PFSK-1 (cell line): Measurements from ENCODE around the gene MYO1D.

ENCODE experiments used
- FOXP2 ChIP-seq: optimal IDR thresholded peaks from 2 replicates; pipeline ENCODE3; 2011; ENCODE audit warnings: borderline replicate concordance, control low read depth, inconsistent platforms; ENCODE audit not compliant: insufficient read depth; ENCODE audit errors: extremely low read length, extremely low read depth
- POLR2AphosphoS5 ChIP-seq: IDR thresholded peaks from 2 replicates; pipeline ENCODE4 v1.6.1; 2012; ENCODE audit warnings: low read depth, mild to moderate bottlenecking, control low read depth, low read length, moderate library complexity
- SIN3A ChIP-seq: IDR thresholded peaks from 2 replicates; pipeline ENCODE4 v1.6.1; 2012; ENCODE audit warnings: mild to moderate bottlenecking, low read length, moderate library complexity, borderline replicate concordance; ENCODE audit not compliant: insufficient read depth
- TAF1 ChIP-seq: IDR thresholded peaks from 2 replicates; pipeline ENCODE4 v1.6.1; 2012; ENCODE audit warnings: low read length, control low read depth, borderline replicate concordance; ENCODE audit not compliant: insufficient read depth
- TF ChIP-seq, protein P1 (sequence below), 2 experiments: IDR thresholded peaks; 2 replicates each; pipeline versions ENCODE4 v1.6.1 to v1.8.0; 2011 to 2012; ENCODE audit warnings: low read depth in 2 of 2, low read length in 2 of 2, control low read depth in 1 of 2, inconsistent platforms in 1 of 2, mild to moderate bottlenecking in 1 of 2, moderate library complexity in 1 of 2; ENCODE audit not compliant: insufficient read depth in 1 of 2

The MYO1D gene

DNA sequence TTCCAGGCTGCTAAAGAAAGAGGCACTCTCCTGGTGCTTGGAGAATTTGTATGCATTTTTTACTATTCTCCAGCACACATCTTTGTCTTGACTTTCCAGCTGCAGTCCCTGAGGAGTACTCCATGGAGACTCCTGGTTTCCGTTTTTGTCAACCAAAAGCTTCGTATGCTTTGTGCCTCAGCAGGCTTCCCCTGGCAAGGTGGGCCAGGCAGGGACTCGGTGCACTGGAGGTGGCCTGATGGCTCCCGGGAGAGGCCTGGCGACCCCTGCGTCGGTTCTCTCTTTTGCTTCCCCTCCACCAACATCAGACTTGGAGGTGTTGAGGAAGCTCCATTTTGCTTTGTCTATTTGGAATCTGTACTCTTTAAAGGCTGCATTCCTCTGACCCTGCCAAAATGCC is 366.5 kb downstream of the MYO1D start:
- TF ChIP-seq POLR2AphosphoS5 (no peak), SIN3A (no peak), FOXP2 (no peak), TAF1 (no peak)
- TF ChIP-seq, protein P1, sequence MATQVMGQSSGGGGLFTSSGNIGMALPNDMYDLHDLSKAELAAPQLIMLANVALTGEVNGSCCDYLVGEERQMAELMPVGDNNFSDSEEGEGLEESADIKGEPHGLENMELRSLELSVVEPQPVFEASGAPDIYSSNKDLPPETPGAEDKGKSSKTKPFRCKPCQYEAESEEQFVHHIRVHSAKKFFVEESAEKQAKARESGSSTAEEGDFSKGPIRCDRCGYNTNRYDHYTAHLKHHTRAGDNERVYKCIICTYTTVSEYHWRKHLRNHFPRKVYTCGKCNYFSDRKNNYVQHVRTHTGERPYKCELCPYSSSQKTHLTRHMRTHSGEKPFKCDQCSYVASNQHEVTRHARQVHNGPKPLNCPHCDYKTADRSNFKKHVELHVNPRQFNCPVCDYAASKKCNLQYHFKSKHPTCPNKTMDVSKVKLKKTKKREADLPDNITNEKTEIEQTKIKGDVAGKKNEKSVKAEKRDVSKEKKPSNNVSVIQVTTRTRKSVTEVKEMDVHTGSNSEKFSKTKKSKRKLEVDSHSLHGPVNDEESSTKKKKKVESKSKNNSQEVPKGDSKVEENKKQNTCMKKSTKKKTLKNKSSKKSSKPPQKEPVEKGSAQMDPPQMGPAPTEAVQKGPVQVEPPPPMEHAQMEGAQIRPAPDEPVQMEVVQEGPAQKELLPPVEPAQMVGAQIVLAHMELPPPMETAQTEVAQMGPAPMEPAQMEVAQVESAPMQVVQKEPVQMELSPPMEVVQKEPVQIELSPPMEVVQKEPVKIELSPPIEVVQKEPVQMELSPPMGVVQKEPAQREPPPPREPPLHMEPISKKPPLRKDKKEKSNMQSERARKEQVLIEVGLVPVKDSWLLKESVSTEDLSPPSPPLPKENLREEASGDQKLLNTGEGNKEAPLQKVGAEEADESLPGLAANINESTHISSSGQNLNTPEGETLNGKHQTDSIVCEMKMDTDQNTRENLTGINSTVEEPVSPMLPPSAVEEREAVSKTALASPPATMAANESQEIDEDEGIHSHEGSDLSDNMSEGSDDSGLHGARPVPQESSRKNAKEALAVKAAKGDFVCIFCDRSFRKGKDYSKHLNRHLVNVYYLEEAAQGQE (IDR thresholded peaks at IDR 0.05; ENCODE audit: insufficient read depth in 1 of 2, low read depth in 2 of 2, low read length in 2 of 2) = no peak

DNA sequence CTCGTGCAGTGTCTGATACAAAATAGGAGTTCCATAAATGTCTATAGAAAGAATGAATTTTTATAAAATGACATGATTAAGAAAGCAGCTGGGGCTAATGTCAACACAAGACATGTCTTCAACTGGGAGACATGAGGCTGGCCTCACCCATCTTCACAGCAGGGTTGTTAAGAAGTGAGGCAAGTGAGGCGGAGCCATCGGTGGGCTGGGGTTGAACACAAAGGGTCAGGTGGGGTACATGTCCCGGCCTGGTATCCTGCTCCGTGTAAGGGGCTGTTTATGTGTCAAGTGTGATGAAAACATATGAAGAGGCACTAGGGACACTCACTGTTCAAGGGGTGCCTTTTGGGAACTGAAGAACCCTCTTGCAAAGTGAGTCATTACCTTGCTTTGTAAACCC is 368.0 kb downstream of the MYO1D start:
- no peak for TF ChIP-seq FOXP2
- no peak for TF ChIP-seq TAF1
- TF ChIP-seq SIN3A = no peak
- no peak for TF ChIP-seq POLR2AphosphoS5
- TF ChIP-seq, protein P1 (IDR thresholded peaks at IDR 0.05; ENCODE audit: insufficient read depth in 1 of 2, low read depth in 2 of 2, low read length in 2 of 2) = no peak

DNA sequence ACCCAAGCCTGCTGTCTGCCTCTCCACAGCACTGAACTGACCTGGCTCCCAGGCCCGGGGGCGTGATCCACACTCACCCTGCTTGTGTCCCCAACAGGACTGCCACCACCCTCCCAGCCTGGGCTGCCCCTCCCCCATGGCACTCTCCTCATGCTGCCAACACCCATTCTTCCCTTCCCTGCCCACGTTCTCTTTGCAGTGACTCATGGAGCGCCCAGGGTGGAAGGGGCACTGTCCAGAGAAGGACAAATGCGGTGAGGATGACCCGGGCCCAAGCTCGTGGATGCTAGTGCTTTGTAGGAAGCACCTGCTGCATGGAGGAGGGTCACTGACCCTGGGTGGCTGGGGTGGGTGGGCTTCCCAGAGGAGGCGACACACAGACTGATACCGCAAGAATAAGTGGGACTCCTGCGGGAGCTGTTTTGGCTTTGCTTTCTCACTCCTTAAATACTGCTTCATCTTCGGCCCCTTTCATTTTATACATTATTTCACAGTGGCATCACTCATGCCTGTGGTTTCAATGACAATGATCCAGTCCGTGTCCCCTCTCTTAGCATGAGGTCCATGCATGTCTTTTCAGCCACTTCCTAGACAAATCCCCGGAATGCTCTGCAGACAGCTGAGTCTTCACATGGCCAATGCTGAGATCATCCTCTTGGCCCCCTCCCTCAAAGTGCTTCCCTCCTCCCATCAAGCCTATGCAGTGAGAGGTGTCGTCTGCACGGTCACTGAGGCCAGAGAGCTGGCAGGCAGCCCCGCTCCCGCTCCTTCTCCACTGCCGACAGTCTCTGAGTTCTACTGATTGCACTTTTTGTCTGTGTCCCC is 372.5 kb downstream of the MYO1D start:
- no peak for TF ChIP-seq POLR2AphosphoS5
- TF ChIP-seq SIN3A = no peak
- TF ChIP-seq FOXP2 = no peak
- TF ChIP-seq, protein P1 (IDR thresholded peaks at IDR 0.05; ENCODE audit: insufficient read depth in 1 of 2, low read depth in 2 of 2, low read length in 2 of 2) = no peak
- TF ChIP-seq TAF1 = no peak

DNA sequence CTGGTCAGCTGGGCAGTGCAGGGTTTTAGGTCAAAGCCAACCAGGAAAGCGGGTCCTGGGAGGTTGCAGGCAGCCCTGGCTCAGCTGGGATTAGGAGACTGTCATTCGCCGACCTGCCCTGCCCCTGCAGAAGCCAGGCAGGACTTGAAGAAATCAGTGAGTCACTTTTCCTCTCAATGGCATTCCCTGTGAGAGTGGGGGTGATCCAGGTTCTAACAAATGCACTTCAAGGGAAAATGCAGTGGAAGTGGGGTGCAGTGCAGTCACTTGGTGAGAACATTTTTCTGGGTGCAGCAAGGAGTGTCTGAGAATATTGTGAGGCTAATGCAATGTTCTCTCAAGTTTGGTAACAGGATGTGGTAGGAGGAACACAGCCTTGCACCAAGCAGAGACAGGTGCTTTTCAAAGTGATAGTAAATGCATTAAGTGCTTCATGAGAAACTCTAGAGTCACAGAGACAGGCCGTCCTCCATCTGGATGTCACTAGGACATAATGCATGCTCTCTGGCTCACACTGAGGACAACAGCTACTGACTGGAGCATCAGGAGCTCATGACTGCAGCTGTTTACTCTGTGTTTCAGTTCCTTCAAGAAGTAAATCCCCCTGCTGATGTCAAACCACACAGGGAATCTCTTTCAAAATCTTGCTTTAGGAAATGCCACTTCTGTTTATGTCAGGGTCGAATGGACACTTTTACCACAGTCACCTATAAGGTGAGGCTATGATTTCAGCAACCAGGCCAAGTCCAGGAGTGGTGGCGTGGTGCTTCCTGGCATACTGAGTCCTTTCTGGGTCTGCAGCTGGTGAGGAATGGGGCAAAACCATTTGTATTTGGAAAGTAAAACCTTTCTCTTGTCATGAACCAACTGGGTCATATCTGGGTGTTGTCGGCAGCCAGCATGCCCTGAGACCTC is 373.4 kb downstream of the MYO1D start:
- TF ChIP-seq SIN3A (no peak), FOXP2 (no peak), POLR2AphosphoS5 (no peak), TAF1 (no peak)
- TF ChIP-seq, protein P1 (IDR thresholded peaks at IDR 0.05; ENCODE audit: insufficient read depth in 1 of 2, low read depth in 2 of 2, low read length in 2 of 2) = no peak
